NCI-H2227 (cell line): ENCODE measurements around the gene SLC6A19.

ENCODE experiments used
- DNase-seq: peaks from one replicate; lab custom pipeline; 2025; ENCODE audit not compliant: unreplicated experiment; lab: John Stamatoyannopoulos, UW

The SLC6A19 gene

DNA sequence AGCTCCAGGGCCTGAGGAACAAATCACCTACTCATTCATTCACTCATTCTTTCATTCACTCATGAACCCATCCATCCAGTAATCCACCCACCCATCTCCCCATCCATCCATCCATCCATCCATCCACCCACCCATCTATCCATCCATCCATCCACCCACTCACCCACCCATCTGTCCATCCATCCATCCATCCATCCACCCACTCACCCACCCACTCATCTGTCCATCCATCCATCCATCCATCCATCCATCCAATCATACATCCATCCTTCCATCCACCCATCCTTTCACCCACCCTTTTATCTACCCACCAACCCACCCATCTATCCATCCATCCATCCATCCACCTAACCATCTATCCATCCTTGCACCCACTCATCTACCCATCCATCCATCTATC, 35.5 kb upstream of the SLC6A19 start:
- no peak for DNase-seq

DNA sequence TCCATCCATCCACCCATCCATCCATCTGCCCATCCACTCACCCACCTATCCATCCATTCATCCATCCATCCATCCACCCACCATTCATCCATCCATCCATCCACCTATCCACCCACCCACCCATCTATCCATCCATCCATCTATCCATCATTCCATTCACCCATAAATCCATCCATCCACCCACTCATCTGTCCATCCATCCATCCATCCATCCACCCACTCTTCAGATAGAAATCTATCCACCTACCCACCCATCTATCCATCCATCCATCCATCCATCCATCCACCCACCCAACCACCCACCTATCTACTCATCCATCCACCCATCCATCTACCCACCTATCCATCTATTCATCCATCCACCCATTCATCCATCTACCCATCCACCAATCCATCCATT, 35.0 kb upstream of the SLC6A19 start:
- no peak for DNase-seq

DNA sequence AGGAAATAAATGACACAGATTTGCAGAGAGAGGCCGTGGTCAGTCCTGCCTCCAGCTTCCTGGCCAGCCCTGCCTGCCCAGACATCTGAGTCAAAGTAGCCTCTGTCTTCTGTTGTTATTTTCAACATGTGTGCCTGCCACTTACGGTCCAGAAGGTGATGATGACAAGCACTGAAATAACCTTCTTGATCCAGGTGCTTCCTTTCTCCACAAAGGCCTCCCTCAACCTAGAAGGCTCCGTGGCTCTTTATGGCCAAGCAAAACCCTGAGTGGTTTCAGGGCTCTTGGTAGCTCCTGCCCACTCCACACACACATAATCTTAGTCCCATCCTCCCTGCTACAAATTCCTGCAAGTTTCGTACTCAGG, 34.1 kb upstream of the SLC6A19 start:
- no peak for DNase-seq

DNA sequence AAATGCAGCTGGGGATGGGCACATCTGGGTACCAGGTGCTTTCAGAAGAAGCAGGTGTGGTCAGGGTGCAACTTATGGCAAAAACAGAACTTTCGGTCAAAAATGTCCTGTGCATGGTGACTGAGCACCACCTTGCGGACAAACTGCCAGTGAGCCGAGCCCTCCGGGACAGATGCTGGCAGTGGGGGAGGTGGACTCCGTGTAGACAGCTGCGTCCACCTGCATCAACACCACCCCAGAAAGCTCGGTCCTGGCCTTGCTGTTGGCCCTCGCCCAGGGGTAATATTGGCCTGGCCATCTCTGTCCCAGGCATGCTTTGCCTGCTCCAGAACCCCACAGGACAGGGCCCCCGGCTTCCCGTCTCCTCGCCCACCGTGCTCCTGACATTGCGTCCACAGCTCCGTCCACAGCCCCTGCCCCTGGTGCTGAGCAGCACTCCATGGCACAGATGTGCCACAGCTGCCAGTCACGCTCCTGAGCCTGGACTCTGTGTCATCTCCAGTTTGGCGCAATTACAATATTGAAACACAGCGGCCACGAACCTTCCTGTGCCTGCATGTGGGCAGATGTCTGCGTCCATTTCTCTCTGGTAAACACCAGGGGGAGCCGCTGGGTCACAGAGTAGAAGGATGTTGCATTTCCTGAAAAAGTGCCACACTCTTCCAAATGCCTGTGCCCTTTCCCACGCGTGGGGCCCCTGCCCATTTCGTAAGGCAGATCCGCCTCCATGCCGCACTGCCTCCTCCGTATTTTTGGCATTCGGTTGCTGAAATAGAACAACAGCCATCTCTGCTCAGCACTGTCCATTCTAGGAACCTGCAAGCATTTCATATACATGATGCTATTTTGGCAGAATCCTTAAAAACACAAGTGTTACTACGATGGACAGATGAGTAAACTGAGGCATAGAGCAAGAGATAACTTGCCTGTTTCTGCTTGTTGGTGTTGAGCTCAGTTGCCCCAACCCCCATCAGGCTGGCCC, 33.4 kb upstream of the SLC6A19 start:
- DNase-seq, result peak; percentile 83

DNA sequence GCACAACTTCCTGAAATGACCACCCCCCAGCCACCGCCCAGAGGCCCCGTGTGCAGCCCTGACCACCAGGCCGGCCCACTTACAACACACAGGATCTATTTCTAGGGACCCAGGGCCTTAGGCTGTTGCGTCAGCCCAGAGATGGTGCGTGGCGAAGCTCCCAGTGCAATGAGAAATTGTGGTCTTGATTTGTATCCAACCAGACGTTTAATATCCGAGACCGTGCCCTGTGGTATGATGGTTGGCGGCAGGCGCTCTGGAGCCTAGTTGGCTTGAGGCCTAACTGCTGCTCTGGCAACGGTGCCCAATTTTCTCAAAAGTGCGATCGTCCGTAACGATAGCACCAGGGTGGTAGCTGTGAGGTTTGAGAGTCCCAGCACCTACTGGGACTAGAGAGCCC, 32.6 kb upstream of the SLC6A19 start:
- no peak for DNase-seq

DNA sequence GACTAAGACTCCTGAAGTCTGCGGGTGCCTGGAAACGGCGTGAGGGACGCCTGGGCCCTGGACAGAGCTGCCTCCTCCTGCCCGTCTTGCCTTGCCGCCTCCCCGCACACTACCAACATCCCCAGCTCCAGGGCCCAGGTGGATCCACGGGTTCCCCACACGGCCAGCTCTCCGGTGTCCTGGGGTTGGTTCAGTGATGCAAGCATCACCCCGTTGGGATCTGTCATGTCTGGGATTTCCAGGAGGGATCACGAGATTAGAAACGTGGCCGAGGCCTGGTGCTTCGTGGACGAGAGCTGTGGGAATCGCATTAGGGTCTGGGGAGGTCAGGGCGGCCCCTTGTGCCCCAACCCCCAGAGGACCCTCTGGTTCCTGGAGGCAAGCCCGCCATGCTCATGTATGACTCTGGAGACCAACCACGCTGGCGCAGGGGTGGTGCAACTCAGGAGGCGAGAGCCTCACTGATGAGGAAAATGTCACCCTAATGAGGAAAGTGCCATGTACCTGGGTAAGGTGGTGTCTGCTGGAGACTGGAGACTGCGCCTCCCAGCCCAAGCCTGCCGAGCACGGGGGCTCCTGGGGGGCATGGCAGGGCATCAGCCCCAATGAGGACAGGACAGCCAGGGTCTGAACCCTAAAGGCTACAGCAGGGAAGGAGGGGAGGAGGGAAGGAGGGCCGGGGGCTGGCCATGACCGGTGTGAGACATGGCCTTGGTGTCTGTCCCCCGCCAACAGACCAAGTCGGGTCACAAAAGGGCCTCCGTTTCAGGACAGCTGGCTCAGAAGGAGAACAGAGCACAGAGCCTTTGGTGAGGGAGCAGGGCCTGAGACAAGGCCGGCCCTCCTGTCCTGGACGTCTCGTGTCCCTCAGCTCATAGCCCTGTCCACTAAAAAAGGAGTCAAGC, 31.9 kb upstream of the SLC6A19 start:
- no peak for DNase-seq

DNA sequence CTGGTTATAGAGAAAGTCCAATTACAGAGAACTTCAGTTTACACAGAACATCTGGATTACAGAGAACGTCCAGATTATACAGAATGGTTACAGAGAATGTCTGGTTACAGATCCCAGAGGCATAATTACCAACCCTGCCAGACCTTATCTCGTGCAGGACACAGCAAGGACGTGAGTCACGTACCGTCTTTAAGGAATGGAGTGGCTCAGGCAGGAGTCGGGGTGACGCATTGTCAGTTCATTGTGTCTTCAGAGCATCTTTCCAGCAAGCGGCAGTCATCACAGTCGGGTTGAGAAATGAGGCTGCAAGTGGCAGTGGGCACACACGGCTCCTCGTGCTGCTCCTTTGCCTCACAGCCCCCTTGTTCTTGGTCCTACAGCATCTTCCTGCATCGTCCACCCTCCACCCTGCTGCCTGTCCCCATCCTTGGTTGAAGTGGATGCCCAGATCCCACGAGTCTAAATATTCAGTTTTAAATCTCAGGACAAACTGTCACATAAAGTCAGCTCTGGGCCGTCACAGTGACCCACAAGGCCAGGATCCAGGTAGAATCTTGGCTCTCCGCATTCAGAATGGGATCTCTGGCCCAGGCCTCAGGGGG, 30.0 kb upstream of the SLC6A19 start:
- no peak for DNase-seq

DNA sequence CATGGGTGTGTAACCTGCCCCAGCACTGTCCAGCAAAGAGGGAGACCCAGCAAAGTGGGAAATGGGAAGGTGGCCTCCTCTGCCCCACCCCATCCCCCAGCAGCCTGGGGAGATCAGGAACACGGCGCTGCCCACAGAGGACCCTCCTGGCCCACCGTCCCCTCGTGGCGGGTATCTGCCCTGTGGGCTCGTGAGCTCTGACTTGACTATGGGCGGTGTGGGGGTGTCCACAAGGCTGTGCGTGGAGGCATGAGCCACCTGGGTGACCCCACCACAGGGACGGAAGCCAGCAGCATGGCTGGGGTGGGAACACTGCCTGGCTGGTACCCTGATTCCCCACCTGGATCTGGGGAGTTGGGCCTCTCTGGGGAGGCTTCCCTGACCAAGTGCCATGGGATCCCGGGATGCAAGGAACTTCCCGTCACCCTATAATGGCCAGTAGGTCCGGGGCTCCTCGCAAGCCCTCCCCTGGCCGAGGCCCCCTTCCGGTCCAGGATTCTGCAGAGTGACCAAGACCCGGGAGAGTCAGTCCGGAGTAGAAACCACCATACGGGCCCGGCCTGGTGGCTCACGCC, 29.3 kb upstream of the SLC6A19 start:
- no peak for DNase-seq

DNA sequence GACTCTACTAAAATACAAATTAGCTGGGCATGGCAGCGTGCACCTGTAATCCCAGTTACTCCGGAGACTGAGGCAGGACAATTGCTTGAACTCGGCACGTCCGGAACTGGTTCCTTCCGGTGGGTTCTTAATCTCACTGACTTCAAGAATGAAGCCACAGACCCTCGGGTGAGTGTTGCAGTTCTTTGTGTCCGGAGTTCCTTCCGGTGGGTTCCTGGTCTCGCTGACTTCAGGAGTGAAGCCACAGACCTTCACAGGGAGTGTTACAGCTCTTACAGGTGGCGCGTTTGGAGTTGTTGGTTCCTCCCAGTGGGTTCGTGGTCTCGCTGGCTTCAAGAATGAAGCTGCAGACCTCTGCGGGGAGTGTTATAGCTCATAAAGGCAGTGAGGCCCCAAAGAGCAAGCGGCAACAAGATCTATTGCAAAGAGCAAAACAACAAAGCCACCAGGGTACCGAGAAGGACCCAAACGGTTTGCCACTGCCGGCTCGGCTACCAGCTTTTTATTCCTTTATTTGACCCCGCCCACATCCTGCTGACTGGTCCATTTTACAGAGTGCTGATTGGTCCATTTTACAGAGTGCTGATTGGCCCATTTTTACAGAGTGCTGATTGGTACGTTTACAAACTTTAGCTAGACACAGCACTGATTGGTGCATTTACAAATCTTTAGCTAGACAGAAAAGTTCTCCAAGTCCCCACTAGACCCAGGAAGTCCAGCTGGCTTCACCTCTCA, 28.6 kb upstream of the SLC6A19 start:
- no peak for DNase-seq

DNA sequence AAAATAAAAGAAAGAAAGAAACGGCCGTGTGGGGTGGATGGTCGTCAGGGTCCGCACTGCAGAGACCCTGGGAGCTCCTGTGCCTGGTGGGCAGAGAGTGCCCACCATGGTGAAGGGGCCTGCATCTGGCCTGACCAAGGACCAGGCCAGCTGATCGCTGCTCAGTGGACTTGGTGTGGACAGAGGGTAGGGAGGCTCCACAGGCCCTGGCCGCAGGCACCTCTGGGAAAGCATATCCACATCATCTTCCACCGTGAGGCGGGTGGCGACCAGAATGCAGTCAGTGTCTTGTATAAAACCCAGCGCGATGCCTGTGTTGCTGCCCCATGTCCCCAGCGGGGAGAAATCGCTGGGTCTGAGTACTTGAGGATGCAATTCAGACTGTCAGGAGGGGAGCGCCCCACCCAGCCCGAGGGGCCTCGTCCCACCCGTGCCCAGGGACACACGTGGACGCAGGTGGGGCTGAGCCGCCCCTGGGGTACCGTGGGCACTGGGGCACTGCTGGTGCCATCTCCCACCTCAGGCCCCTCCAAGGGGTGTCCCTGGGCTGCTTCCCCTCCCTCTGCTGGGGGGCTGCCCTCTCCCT, 27.8 kb upstream of the SLC6A19 start:
- DNase-seq, result no peak

DNA sequence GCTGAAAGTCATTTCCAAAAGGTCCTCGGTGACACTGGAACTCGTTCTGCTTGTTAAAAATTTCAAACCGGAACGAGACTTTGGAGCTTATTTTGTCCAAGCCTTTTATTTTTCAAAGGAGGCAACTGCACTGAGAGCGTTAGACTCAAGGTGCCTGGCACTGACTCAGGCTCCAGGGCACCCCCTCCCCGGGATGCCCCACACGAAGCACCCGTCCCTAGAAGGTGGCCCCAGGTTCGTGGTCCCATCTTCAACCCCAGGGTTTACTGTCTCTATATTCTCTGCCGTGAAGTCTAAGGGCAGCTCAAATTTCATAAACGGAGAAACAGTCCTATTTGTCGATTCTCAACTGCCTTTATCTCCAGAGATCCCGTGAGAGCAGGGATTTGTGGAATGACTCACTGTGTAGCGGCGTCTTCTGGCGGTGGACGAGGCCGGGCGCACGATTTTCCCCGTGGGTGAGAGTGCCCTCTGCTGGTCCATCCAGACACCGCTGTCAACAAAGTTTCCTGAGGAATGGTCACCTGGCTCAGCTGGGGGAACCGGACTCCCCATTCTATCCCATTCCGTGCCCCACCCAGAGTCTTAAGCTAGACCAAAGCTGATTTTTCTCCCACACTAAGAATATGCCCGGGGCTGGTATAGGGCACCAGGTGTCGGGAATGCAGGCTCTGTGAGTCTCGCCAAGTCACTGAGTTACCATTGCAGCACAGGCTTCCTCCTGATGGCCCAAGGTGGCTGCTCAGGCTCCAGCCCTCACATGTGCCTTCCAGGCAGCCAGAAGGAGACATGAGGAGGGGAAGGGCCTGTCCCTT, 27.1 kb upstream of the SLC6A19 start:
- DNase-seq, result no peak

DNA sequence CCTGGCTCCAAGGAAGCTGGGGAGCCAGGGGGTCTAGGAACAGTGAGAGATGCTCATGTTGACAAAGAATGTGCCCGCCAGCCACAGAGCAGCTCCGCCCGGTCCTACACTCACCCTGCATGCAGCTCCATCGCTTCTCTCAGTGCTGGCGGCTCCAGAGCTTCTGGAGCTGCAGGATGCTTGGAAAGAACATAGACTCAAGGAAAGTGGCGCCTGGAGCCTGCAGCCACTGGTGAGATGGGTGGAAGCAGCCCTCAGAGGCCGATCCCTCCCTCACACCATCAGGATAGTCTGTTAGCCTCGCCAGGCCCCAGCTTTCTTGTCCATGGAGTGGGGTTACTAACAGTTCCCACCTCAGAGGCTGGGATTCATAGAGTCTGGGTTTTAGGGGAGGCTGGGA, 26.4 kb upstream of the SLC6A19 start:
- DNase-seq, result no peak

DNA sequence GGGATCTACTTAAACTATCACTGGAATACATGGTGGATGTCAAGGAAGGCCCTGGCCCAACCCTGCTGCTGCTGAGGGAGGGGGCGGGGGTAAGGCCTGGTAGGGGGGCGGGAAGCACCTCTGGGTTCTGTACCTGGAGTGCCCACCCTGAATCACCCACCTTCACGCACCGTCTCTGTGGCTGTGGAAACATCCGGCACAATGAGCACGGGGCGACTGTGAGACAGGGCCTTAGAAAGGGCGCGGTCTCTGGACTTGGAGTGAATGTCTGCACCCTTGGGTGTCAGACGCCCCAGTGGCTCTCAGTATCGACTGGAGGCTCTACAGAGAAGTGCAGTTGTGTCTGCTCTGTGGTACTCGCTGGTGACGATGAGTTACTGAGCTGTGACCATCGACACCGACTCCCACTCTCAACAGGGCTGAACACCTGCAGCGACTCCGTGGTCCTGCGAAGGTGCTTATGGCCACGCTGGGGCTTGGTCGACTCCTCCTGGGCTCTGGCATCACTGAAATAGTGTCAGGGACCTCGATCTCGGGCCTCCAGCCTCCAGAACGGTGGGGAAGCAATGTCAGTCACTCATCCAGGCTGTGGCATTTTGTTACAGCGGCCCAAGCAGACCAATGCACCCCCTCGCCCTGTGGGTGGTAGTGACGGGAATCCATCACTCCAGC, 25.5 kb upstream of the SLC6A19 start:
- no peak for DNase-seq

DNA sequence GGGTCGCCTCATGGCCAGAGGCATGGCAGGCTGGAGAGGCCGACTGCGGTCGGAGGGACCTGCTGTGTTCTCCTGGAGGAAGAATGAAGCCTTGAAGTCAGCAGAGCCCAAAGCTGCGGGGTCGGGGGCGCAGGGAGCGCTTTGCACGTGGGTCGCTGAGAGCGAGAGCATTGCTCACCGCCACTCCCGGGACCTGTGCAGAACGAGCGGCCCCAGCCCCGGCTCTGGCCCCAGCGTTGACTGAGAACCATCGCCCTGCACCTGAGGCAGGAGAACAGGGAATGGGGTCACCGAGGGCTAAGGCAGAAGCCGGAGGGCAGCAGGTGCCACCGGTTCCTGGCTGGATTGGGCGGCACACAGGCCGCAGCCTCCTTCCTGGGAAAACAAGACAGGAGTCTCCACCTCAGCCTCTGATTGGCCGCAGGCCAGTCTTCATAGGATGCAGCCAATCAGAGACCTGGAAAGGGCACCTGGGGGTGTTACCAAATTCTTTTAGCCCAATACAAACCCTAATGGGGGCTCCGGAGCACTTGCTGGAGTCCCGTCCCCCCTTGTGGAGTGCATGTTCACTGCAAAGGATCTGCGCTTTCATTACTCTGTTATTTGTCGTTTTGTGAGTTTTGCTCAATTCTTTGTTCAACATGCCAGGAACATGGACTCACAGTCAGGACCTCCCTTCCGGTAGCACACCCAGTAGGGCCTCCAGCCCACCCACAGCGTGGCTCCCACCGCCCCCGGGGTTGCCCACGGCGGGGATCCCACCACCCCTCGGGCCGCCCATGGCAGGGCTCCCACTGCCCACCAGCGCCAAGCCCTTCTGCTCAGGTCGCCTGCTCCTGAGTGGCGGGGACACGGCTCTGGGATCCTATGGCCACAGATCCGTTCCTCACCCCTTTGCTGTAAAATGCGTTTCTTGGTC, 24.7 kb upstream of the SLC6A19 start:
- no peak for DNase-seq

DNA sequence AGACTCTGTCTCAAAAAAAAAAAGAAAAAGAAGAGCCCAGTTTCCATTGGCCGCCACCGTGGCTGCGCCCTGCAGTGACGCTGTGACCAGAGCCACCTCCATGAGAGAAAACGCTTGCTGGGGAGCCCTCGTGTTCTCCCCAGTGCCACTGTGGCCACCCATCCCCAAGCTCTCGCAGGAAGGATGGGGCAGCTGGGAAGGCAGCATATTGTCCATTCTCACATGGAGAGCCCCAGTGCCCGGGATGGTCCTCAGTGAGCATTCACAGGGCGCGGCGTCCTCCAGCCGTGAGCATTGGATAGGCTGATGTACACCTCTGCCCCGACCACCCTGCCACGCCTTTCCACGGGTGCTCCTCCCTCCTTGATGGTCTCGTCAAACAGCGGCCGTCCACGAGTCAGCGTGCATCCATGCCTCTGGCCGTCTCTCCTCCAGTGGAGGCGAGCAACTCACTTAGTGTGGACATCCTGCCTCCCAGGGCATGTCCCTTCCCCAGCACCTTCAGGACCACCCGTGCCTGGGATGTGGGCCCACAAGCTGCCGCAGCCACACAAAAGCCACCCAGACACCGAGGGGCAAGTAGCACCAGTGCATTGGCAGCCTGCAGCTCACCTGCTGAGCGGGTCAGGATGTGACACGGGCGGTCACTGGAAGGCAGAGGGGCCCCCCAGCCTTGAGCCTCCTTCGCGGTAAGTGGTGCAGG, 23.4 kb upstream of the SLC6A19 start:
- DNase-seq, result no peak

DNA sequence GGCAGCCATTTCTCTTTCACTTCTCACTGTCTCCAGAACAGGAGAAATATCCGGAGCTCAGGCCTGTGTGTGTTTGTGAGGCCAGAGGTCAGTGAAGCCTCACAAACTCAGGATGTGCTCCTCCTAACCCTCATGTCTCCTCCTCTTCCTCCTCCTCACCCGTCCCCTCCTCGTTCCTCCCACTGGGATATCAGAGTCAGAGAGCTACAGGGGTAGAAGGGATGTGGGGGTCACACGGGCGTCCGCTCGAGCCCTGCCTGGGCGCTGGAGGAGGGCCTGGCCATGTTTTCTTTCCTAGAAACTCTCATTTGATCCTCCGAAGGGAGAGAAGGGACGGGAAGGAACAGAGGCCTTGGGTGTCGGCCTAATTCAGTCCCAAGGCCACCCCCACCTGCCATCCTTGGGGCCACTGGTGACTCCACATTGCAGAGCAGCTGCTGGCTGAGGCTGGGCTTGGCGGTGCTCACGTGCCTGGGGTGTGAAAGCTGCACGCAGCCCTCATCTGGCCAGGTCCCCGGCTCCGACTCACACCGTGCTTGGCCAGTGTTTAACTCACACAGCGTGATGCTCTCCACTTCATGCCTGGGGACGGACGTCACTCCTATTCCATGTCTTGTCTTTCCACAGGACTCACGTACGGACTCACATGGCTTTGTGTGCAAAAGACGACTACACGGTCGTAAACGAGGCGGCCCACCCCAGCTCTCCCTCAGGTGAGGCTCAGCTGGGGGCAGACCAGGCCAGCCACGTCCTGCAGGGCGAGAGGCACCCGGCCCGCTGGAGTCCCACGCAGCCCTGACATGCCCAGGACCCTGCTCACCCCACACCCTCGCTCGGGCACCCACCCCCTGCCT, 22.6 kb upstream of the SLC6A19 start:
- no peak for DNase-seq
